ENCODE results near the gene NFATC1.

DNA sequence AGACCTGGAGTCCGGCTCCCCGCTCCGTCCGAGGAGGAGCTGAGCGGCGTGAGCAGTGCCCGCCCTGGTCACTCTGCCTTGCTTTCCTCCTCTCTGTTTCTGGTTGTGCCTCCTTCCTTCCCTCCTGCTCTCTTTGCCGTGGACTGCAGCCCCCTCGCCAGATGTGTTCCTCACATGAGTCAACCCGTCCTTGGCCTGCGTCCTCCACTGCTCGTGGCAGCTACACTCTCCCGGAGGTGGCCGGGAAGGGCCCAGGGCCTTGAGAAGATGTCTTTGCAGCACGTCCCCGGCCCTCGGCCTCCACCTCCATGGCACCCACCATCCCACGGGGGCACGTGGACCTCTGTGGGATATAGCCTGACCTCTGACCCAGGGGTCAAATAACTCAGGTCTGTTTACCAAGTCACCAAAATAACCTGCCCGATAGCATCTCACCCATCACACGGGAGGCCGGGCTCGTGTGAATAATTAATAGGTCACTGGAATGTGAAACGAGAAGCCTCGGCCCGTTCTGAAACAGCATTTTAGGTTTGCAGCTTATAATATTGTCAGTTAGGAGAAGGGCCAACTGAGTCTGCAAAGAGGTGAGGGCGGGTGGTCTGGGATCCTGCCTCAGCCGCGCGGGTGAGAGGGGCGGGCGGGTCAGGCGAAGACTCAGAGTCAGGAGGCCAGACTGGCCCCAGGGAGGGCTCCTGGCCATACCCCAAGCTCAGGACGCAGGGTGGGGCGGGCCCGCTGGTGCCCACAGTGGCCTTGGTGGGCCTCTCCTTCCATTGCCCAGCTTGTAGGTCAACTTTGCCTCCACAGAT lies 42.6 kb downstream of the NFATC1 start:
- TF ChIP-seq POLR2A (IDR thresholded peaks at IDR 0.05) (no peak), CTCF (IDR thresholded peaks at IDR 0.05) (no peak), POLR2AphosphoS5 (IDR thresholded peaks at IDR 0.05) (no peak)
